Neural cell (in vitro differentiated cells): ENCODE data around the gene TIGD6.

Experiments
- EP300 ChIP-seq: fragments of 450-650 bp; conservative IDR thresholded peaks from 2 replicates; pipeline ENCODE4 v1.6.1; 2014; ENCODE audit warnings: antibody characterized with exemption, mild to moderate bottlenecking, moderate library complexity; ENCODE audit not compliant: poor library complexity, severe bottlenecking
- EZH2 ChIP-seq: fragments of 200-600, 300-800 bp; shearing (Covaris generic), sonication (generic); IDR thresholded peaks from 2 replicates; pipeline ENCODE4 v1.6.1; 2014; ENCODE audit warnings: antibody characterized with exemption, low read length, borderline replicate concordance, mild to moderate bottlenecking; ENCODE audit not compliant: insufficient read depth, poor library complexity, severe bottlenecking
- MXI1 ChIP-seq: fragments of 450-650 bp; conservative IDR thresholded peaks from 2 replicates; pipeline ENCODE4 v1.6.1; 2014; ENCODE audit warnings: antibody characterized with exemption, mild to moderate bottlenecking; ENCODE audit not compliant: poor library complexity, severe bottlenecking
- POLR2AphosphoS5 ChIP-seq: IDR thresholded peaks from 2 replicates; pipeline ENCODE4 v1.6.1; 2012
- RAD21 ChIP-seq: fragments of 450-650 bp; conservative IDR thresholded peaks from 2 replicates; pipeline ENCODE4 v1.6.1; 2014; ENCODE audit warnings: antibody characterized with exemption, mild to moderate bottlenecking, moderate library complexity
- REST ChIP-seq: IDR thresholded peaks from 2 replicates; pipeline ENCODE4 v1.6.1; 2012; ENCODE audit warnings: borderline replicate concordance
- TAF1 ChIP-seq: IDR thresholded peaks from 2 replicates; pipeline ENCODE4 v1.6.1; 2012; ENCODE audit warnings: low read depth
- TF ChIP-seq, protein P1 (sequence below): fragments of 450-650 bp; IDR thresholded peaks from 2 replicates; pipeline ENCODE4 v1.5.1; 2014; ENCODE audit warnings: antibody characterized with exemption, mild to moderate bottlenecking, moderate library complexity; ENCODE audit not compliant: poor library complexity, severe bottlenecking

DNA sequence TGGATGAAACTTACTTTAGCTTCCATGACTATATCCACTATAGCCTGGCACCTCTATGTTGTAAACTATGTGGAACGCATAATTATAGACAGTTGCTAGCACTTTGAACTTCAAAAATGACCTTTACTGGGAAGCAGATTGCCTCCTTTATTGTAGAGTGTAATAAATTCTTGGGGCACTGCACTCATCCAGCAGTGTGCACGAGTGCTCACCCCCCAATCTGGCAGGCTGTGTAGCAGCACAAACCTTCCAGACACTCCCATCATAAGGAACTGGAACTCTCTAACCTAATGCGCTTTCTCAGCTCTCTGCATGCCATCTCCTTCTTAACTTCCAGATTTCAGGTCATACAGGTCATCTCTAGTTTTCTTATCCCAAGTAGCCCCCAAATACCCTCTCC, 54.3 kb downstream of the TIGD6 start:
- TF ChIP-seq, protein P1, sequence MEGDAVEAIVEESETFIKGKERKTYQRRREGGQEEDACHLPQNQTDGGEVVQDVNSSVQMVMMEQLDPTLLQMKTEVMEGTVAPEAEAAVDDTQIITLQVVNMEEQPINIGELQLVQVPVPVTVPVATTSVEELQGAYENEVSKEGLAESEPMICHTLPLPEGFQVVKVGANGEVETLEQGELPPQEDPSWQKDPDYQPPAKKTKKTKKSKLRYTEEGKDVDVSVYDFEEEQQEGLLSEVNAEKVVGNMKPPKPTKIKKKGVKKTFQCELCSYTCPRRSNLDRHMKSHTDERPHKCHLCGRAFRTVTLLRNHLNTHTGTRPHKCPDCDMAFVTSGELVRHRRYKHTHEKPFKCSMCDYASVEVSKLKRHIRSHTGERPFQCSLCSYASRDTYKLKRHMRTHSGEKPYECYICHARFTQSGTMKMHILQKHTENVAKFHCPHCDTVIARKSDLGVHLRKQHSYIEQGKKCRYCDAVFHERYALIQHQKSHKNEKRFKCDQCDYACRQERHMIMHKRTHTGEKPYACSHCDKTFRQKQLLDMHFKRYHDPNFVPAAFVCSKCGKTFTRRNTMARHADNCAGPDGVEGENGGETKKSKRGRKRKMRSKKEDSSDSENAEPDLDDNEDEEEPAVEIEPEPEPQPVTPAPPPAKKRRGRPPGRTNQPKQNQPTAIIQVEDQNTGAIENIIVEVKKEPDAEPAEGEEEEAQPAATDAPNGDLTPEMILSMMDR: no peak
- no peak for TF ChIP-seq POLR2AphosphoS5
- TF ChIP-seq TAF1: no peak
- no peak for TF ChIP-seq EP300
- no peak for TF ChIP-seq REST
- no peak for TF ChIP-seq RAD21
- no peak for TF ChIP-seq MXI1
- TF ChIP-seq EZH2: no peak
